GM21717 (cell line): ENCODE data around the gene GOLGA1.
"Not testable (repeated sequence)": the region's sequence is repeated elsewhere in the genome, so short reads cannot be mapped to it uniquely, and the experiment has no call there.

Experiments
- ATAC-seq: cut with Tn5 transposase; IDR thresholded peaks from one replicate; pipeline ENCODE4 v1.9.1; 2021; ENCODE audit warnings: mild to moderate bottlenecking, moderate library complexity; ENCODE audit not compliant: unreplicated experiment

The GOLGA1 gene

GRCh38 chr9:124839612-124840299, 101.1 kb downstream of the GOLGA1 start:
- ATAC-seq = no peak

GRCh38 chr9:124838567-124839275, 102.2 kb downstream of the GOLGA1 start:
- not testable (repeated sequence) for ATAC-seq

GRCh38 chr9:124838132-124838531, 102.8 kb downstream of the GOLGA1 start:
- ATAC-seq = not testable (repeated sequence)

GRCh38 chr9:124835026-124835557, 105.8 kb downstream of the GOLGA1 start:
- no peak for ATAC-seq

DNA sequence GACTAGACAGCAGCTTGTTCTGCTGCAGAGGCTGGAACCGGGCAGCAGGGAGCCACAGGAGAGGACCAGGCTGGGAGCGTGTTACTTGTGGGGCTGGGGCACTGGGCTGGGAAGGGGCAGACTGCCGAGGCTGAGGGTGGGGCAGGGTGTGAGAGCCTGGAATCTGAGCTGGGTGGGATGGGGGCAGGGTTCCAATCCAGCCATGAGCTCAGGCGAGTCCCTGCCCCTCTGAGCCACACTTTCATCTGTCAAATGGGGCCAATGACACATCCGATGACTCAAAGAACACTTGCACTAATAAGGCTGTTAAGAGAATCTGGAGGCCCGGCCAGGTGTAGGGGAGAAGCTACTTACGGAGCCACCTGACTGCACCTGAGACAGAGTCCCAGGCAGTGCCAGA, 106.3 kb downstream of the GOLGA1 start:
- ATAC-seq = no peak

DNA sequence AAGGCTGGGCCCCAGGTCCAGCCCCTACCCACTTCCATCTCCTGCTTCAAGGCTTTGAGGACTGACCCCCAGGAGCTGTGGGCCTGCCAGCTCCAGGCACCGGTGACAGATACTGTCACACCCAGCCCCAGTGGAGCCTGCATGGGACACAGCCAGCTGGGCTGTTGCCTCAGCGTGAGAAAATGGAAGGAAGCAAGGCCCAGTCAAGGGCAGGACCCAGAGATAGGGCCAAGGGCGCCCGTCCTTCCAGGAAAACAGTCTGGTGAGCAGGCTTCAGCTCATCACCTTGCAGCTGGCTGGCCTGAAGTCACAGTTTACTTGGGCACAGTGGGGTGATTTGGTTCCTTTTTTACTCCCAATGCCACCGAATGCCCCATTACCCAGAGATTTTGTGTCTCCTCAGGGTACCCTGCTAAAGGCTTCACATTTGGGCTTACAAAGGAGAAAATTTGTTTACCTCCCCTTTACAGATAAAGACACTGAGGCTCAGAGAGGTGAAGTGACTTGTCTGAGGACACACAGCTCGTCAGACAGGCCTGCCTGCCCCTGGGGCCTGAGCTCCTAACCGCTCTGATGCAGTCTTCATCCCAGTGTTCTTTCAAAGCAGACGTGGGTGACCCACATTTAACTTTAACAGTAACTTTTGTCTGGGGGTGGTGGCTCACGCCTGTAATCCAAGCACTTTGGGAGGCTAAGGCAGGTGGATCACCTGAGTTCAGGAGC, 109.1 kb downstream of the GOLGA1 start:
- ATAC-seq = no peak

GRCh38 chr9:124830593-124830992, 110.3 kb downstream of the GOLGA1 start:
- ATAC-seq = no peak

DNA sequence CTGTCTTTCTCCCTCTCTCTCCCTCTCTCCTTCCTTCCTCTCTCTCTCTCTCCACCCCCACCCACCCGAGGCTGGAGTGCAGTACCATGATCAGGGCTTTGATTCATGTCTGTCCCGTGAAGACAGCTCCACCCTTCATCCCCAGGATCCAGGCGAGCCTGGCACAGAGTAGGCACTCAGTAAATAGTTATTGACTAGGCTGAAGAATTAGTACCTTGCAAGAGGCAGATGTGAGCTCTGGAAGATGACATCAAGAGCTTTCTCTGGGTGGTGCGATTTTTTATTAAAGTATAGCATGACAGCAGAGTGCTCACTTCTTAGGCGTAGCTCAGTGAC, 111.6 kb downstream of the GOLGA1 start:
- no peak for ATAC-seq

DNA sequence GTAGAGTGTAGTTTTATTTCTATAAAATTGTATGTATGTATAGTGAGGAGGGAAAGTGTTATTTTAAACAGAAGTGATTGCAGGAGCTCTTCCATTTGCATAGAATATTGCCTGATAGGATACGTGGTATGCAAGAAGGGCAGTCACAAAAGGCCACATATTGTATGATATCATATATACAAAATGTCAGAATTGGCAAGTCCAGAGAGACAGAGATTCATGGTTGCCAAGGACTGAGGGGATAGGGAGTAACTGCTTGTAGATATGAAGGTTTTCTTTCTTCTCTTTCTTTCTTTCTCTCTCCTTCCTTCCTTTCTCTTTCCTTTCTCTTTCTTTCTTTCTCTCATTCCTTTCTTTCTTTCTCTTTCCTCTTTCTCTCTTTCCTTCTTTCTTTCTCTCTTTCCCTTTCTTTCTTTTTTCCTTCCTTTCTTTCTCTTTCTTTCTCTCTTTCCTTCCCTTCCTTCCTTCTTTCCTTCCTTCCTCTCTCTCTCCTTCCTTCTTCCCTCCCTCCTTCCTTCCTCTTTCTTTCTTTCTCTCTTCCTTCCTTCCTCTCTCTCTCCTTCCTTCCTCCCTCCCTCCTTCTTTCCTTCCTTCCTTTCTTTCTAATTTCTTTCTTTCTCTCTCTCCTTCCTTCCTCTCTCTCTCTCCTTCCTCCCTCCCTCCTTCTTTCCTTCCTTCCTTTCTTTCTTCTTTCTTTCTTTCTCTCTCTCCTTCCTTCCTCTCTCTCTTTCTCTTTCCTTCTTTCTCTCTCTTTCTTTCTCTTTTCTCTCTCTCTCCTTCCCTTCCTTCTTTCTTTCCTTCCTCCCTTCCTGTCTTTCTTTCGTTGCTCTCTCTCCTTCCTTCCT, 112.2 kb downstream of the GOLGA1 start:
- ATAC-seq = no peak
